ENCODE measurements around the gene ATP9B. TPM values are rescaled to one million over a fixed set of nuclear protein-coding genes. Genes with fewer than 3 reads are reported as not detected.

ATP9B gene
- total and polyA plus RNA-seq, 4 donors, result 7.1 to 31.4 (median 15.5) TPM

- TF ChIP-seq JUND (IDR thresholded peaks at IDR 0.05) (no peak), GABPA (IDR thresholded peaks at IDR 0.05 in 1 of 2, conservative IDR thresholded peaks at IDR 0.05 in 1 of 2) (no peak), TAF1 (conservative IDR thresholded peaks at IDR 0.05) (no peak), RAD21 (IDR thresholded peaks at IDR 0.05) (no peak), FOXA2 (IDR thresholded peaks at IDR 0.05) (no peak), EGR1 (IDR thresholded peaks at IDR 0.05; ENCODE audit: low read depth in 2 of 2) (no peak), RXRA (IDR thresholded peaks at IDR 0.05) (no peak), ZBTB33 (IDR thresholded peaks at IDR 0.05) (no peak), NR2F2 (IDR thresholded peaks at IDR 0.05) (no peak), FOXA1 (IDR thresholded peaks at IDR 0.05) (no peak), REST (IDR thresholded peaks at IDR 0.05) (no peak), MAX (IDR thresholded peaks at IDR 0.05) (no peak), SP1 (IDR thresholded peaks at IDR 0.05) (no peak), YY1 (IDR thresholded peaks at IDR 0.05) (no peak), ATF3 (IDR thresholded peaks at IDR 0.05) (no peak)
- 91% methylated on average over 20 of the region's 20 CpGs for whole genome bisulfite sequencing
- peaks cover 0 to 42% (median 16%) of the 10 kb centered on the region in 4 donors for H3K36me3 ChIP-seq (ENCODE audit: control insufficient read depth in 4 of 4, insufficient read depth in 3 of 4, low read depth in 1 of 4, low read length in 3 of 4)
These were observed 267.5 kb downstream of the ATP9B start for GRCh38 chr18:79336556-79337142.

GRCh38 chr18:79337184-79337583 lies 268.0 kb downstream of the ATP9B start:
- Histone ChIP-seq H3K4me1 (ENCODE audit: control insufficient read depth in 4 of 4, insufficient read depth in 4 of 4, low read length in 3 of 4) (no peaks in the 10 kb centered on the region), H3K4me3 (ENCODE audit: low read depth in 1 of 3, low read length in 3 of 3) (no peak overlapping the region), H3K9ac (ENCODE audit: low read depth in 1 of 2, low read length in 2 of 2) (no peak overlapping the region), H3K9me3 (ENCODE audit: control insufficient read depth in 4 of 4, low read length in 3 of 4) (no peaks in the 10 kb centered on the region), H3K27ac (ENCODE audit: low read depth in 1 of 2, low read length in 2 of 2) (no peak overlapping the region), H3K27me3 (ENCODE audit: control insufficient read depth in 4 of 4, insufficient read depth in 4 of 4, low read length in 3 of 4) (no peaks in the 10 kb centered on the region), H3K36me3 (ENCODE audit: control insufficient read depth in 4 of 4, insufficient read depth in 3 of 4, low read depth in 1 of 4, low read length in 3 of 4) (peaks cover 0 to 42% (median 15%) of the 10 kb centered on the region in 4 donors)
- no peak for DNase-seq (ENCODE audit: low spot score)
- 98% methylated on average over 19 of the region's 19 CpGs for whole genome bisulfite sequencing
- TF ChIP-seq RAD21 (IDR thresholded peaks at IDR 0.05) (no peak), GABPA (IDR thresholded peaks at IDR 0.05 in 1 of 2, conservative IDR thresholded peaks at IDR 0.05 in 1 of 2) (no peak), ATF3 (IDR thresholded peaks at IDR 0.05) (no peak), JUND (IDR thresholded peaks at IDR 0.05) (no peak), NR2F2 (IDR thresholded peaks at IDR 0.05) (no peak), REST (IDR thresholded peaks at IDR 0.05) (no peak), TAF1 (conservative IDR thresholded peaks at IDR 0.05) (no peak), FOXA1 (IDR thresholded peaks at IDR 0.05) (no peak), FOXA2 (IDR thresholded peaks at IDR 0.05) (no peak), ZBTB33 (IDR thresholded peaks at IDR 0.05) (no peak), SP1 (IDR thresholded peaks at IDR 0.05) (no peak), MAX (IDR thresholded peaks at IDR 0.05) (no peak), HNF4G (IDR thresholded peaks at IDR 0.05) (no peak)

More at GRCh38 chr18:79336556-79337142, 267.5 kb downstream of the ATP9B start:
- Histone ChIP-seq H3K27me3 (ENCODE audit: control insufficient read depth in 4 of 4, insufficient read depth in 4 of 4, low read length in 3 of 4) (no peaks in the 10 kb centered on the region), H3K4me3 (ENCODE audit: low read depth in 1 of 3, low read length in 3 of 3) (no peak overlapping the region), H3K27ac (ENCODE audit: low read depth in 1 of 2, low read length in 2 of 2) (no peak overlapping the region), H3K9me3 (ENCODE audit: control insufficient read depth in 4 of 4, low read length in 3 of 4) (no peaks in the 10 kb centered on the region), H3K4me1 (ENCODE audit: control insufficient read depth in 4 of 4, insufficient read depth in 4 of 4, low read length in 3 of 4) (no peaks in the 10 kb centered on the region), H3K9ac (ENCODE audit: low read depth in 1 of 2, low read length in 2 of 2) (no peak overlapping the region)
- no peak for DNase-seq (ENCODE audit: low spot score)

Data from liver (tissue), 9 donors.